BLaER1 treated with 17β-estradiol and CSF1 and Interleukin-3, amounts not matched to agents 10 nM and 100 nM (cell line): ENCODE measurements around the gene TUT4.
"Not testable (repeated sequence)": the region's sequence is repeated elsewhere in the genome, so short reads cannot be mapped to it uniquely, and the experiment has no call there.

Experiments
- H3K27ac ChIP-seq, 11 experiments: shearing (Covaris generic); formaldehyde crosslinking; 2 replicates each; pipeline ENCODE4 v1.8.1; 2022
- H3K27me3 ChIP-seq, 11 experiments: shearing (Covaris generic); formaldehyde crosslinking; 2 replicates each; pipeline ENCODE4 v1.8.1; 2022
- H3K36me3 ChIP-seq, 11 experiments: shearing (Covaris generic); formaldehyde crosslinking; 2 replicates each; pipeline ENCODE4 v1.8.1; 2022
- H3K4me1 ChIP-seq, 10 experiments: shearing (Covaris generic); formaldehyde crosslinking; 2 replicates each; pipeline ENCODE4 v1.8.1; 2022
- H3K4me2 ChIP-seq, 11 experiments: shearing (Covaris generic); formaldehyde crosslinking; 2 replicates each; pipeline ENCODE4 v1.8.1; 2022
- H3K4me3 ChIP-seq, 10 experiments: shearing (Covaris generic); formaldehyde crosslinking; 2 replicates each; pipeline ENCODE4 v1.8.1; 2022
- H3K9ac ChIP-seq, 11 experiments: shearing (Covaris generic); formaldehyde crosslinking; 2 replicates each; pipeline ENCODE4 v1.8.1; 2022
- H3K9me3 ChIP-seq, 11 experiments: shearing (Covaris generic); formaldehyde crosslinking; replicated peaks in 1 of 11; 2 replicates each; pipeline ENCODE4 v1.8.1; 2022
- H4K20me1 ChIP-seq, 11 experiments: shearing (Covaris generic); formaldehyde crosslinking; 2 replicates each; pipeline ENCODE4 v1.8.1; 2022
- Cebpa-rat ChIP-seq, 11 experiments: shearing (Covaris generic); IDR thresholded peaks; 2 replicates each; pipeline ENCODE4 v1.8.1; 2022

Gene TUT4

DNA sequence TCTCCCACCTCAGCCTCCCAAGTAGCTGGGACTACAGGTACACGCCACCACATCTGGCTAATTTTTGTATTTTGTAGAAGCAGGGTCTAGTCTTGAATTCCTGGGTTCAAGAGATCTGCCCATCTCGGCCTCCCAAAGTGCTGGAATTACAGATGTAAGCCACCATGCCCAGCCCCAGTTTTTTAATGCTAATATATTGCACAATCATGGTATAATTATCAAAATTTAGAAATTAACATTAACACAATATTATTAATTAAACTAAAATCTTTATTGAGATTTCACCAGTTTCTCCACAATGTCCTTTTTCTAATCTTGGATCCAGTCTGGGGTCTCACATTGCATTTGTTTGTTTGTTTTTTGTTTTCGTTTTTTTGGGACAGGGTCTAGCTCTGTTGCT, 27.4 kb upstream of the TUT4 start:
- Histone ChIP-seq H4K20me1 (no peaks in the 10 kb centered on the region), H3K27ac (no peak overlapping the region), H3K27me3 (no peaks in the 10 kb centered on the region), H3K9me3 (peaks cover 0 to 6% (median 0%) of the 10 kb centered on the region in 11 experiments; a peak in 1 of 22 replicates), H3K4me3 (no peak overlapping the region), H3K9ac (no peak overlapping the region), H3K4me2 (no peak overlapping the region), H3K36me3 (no peaks in the 10 kb centered on the region), H3K4me1 (0 out of 20 replicates have a peak, but pooled peaks cover 0 to 5% (median 0%) of the 10 kb centered on the region in 10 experiments)
- peak in 7 of 11 experiments; percentile 16 to 73 (median 31); a peak in 5 of 22 replicates for TF ChIP-seq Cebpa-rat (IDR thresholded peaks at IDR 0.05)

DNA sequence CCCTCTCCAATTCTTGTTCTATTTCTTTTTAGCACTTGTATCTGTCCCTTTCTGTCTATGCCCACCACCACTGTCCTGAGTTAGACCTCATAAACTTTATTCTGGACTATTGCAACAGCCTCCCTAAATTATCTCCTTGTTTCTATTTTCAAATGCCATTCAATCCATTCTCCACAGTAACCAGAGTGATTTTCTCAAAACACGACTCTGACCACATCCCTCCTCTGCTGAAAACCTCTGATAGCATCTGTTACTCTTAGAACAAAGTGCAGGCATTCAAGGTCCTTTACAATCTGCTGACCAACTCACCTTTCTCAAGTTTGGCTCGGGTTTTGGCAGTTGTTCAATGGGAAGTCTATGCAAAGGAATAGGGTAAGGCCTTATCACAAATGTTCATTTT, 26.5 kb upstream of the TUT4 start:
- Histone ChIP-seq H3K27ac (no peak overlapping the region), H3K9me3 (peaks cover 0 to 6% (median 0%) of the 10 kb centered on the region in 11 experiments; a peak in 1 of 22 replicates), H3K4me2 (no peak overlapping the region), H3K27me3 (no peaks in the 10 kb centered on the region), H4K20me1 (no peaks in the 10 kb centered on the region), H3K9ac (no peak overlapping the region), H3K4me1 (0 out of 20 replicates have a peak, but pooled peaks cover 0 to 5% (median 0%) of the 10 kb centered on the region in 10 experiments), H3K36me3 (no peaks in the 10 kb centered on the region), H3K4me3 (no peak overlapping the region)
- no peak for TF ChIP-seq Cebpa-rat (IDR thresholded peaks at IDR 0.05)

DNA sequence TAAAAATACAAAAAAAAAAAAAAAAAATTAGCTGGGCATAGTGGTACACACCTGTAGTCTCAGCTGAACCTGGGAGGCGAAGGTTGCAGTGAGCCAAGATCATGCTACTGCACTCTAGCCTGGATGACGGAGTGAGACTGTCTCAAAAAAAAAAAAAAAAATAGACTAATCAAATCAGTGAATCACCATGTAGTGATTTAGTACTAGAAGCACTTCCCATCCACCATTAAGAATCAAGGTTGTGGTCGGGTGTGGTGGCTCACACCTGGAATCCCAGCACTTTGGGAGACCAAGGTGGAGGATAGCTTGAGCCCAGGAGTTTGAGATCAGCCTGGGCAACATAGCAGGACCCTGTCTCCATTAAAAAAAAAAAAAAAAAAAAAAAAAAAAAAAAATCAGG, 25.2 kb upstream of the TUT4 start:
- not testable (repeated sequence) for H4K20me1 ChIP-seq

DNA sequence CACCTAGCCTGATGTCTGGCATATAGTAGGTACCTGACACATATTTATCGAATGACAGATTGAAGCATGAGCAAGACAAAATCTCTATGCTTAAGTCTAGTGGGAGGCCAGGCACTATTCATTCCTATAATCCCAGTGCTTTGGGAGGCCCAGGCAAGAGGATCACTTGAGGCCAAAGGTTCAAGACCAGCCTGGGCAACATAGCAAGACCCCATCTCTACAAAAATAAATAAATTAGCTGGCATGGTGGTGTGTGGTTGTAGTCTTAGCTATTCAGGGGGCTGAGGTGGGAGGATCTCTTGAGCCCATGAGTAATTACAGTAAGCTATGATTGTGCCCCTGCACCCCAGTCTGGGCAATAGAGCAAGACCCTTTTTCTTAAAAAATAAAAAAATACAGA, 23.2 kb upstream of the TUT4 start:
- Histone ChIP-seq H3K9me3 (peaks cover 7 to 11% (median 9%) of the 10 kb centered on the region in 11 experiments; a peak in 16 of 22 replicates), H3K27me3 (no peaks in the 10 kb centered on the region), H3K4me1 (peaks cover 0 to 10% (median 0%) of the 10 kb centered on the region in 10 experiments; a peak in 1 of 20 replicates), H3K4me3 (no peak overlapping the region), H3K36me3 (no peaks in the 10 kb centered on the region), H3K27ac (no peak overlapping the region), H3K9ac (no peak overlapping the region), H4K20me1 (no peaks in the 10 kb centered on the region), H3K4me2 (no peak overlapping the region)
- no peak for TF ChIP-seq Cebpa-rat (IDR thresholded peaks at IDR 0.05)

More for the DNA sequence above, 25.2 kb upstream of the TUT4 start:
- H3K4me2 ChIP-seq, H3K27ac ChIP-seq, H3K36me3 ChIP-seq, H3K27me3 ChIP-seq, H3K9me3 ChIP-seq, H3K4me1 ChIP-seq, H3K9ac ChIP-seq, H3K4me3 ChIP-seq: not testable (repeated sequence)

DNA sequence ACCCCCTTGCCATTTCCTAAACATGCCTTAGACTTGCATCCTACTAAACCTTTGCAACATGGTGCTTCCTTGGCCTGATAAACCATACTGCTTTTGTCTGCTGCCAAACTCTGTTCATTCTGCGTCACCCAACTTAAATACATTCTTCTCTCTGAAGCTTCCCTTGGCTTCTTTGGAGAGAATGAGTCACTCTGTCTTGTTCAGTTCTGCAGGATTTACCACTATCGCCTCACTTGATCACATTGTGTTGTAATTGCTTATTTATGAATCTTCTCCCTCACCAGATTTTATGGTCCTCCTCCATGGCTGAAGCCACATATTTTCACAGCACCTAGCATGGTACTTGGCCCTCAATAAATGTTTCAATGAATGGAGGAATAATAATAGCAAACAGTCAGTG, 21.7 kb upstream of the TUT4 start:
- Histone ChIP-seq H3K9ac (no peak overlapping the region), H3K4me2 (no peak overlapping the region), H3K36me3 (no peaks in the 10 kb centered on the region), H3K27ac (no peak overlapping the region), H4K20me1 (no peaks in the 10 kb centered on the region; a peak in 1 of 22 replicates), H3K4me1 (peaks cover 4 to 18% (median 7%) of the 10 kb centered on the region in 10 experiments), H3K4me3 (no peak overlapping the region), H3K9me3 (peaks cover 7 to 11% (median 9%) of the 10 kb centered on the region in 11 experiments; a peak in 16 of 22 replicates), H3K27me3 (no peaks in the 10 kb centered on the region)
- TF ChIP-seq Cebpa-rat (IDR thresholded peaks at IDR 0.05), result no peak

DNA sequence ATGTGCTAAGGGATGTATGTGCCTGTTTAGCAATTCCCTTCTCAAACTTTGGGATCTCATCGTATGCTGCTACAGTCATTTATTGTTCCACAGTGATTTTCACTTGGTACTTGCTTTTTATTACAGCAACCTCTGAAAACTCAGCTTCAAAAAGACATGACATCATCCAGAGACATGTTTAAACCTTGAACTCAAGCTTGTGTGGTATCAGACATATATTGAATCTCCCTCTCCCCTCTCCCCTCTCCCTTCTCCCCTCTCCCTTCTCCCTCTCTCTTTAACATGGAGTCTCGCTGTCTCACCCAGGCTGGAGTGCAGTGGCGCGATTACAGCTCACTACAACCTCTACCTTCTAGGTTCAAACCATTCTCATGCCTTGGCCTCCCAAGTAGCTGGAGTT, 19.5 kb upstream of the TUT4 start:
- Histone ChIP-seq H4K20me1 (peaks cover 0 to 3% (median 0%) of the 10 kb centered on the region in 11 experiments; a peak in 1 of 22 replicates), H3K9me3 (peaks cover 5 to 10% (median 8%) of the 10 kb centered on the region in 11 experiments; a peak in 15 of 22 replicates), H3K36me3 (no peaks in the 10 kb centered on the region), H3K4me3 (no peak overlapping the region), H3K9ac (no peak overlapping the region), H3K4me1 (peaks cover 24 to 34% (median 29%) of the 10 kb centered on the region in 10 experiments), H3K27me3 (0 out of 22 replicates have a peak, but pooled peaks cover 0 to 5% (median 0%) of the 10 kb centered on the region in 11 experiments), H3K27ac (no peak overlapping the region), H3K4me2 (no peak overlapping the region)
- TF ChIP-seq Cebpa-rat (IDR thresholded peaks at IDR 0.05), result no peak

DNA sequence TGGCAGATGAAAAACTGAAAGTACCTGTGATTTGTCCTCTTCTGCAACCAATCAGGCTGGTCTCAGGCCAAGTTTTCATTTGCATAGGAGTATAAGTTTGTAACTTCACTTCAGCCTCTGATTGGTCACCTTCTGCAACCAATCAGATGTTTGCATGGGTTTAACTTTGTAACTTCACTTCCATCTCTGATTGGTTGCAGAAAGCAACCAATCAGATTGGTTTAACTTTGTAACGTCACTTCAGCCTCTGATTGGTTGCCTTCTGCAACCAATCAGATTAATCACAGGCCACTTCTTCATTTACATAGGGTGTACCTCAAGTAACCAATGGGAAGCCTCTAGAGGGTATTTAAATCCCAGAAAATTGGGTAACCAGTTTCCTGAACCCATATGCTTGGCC, 18.9 kb upstream of the TUT4 start:
- Histone ChIP-seq H3K9me3 (peaks cover 5 to 10% (median 8%) of the 10 kb centered on the region in 11 experiments; a peak in 15 of 22 replicates), H3K4me3 (no peak overlapping the region), H3K4me2 (no peak overlapping the region), H3K36me3 (no peaks in the 10 kb centered on the region), H3K27me3 (0 out of 22 replicates have a peak, but pooled peaks cover 0 to 8% (median 0%) of the 10 kb centered on the region in 11 experiments), H3K27ac (no peak overlapping the region), H4K20me1 (peaks cover 0 to 3% (median 0%) of the 10 kb centered on the region in 11 experiments; a peak in 1 of 22 replicates), H3K4me1 (peaks cover 24 to 34% (median 29%) of the 10 kb centered on the region in 10 experiments), H3K9ac (no peak overlapping the region)
- TF ChIP-seq Cebpa-rat (IDR thresholded peaks at IDR 0.05), result no peak

DNA sequence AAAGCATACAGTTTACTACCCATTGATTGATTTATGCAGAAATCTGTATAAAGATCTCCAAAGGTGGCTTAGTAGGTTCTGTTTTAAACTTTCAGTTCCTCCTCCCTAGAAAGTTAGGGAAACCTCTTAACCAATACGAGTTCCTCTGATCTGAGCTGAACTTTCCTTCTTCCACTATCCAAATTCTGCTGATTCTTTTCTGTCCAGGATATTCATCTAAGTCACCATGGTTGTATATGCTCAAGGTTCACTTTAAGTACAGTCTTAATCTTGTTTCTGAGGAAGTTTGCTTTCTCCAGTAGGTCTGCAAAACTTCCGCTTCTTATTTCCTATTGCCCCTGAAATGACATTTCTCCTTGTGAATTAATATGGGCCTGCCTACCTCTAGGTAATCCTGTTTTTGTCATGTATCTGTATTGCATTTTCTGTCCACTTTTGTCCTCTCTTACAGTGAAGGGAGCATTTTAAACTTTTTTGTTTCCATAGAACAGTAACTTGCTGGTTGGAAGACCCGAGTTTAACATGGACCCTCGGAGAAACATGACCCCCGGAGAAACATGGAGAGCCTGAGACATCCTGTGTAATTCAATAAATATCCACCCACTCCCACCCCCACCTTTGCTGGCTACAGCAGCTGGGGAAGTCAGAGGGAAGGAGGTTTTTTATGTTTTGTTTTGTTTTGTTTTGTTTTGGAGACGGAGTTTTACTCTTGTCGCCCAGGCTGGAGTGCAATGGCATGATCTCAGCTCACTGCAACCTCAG, 16.7 kb upstream of the TUT4 start:
- no peak overlapping the region for H3K4me3 ChIP-seq
- H3K4me2 ChIP-seq, result peak overlapping the region; percentile 31 to 79 (median 65)
- no peak overlapping the region for H3K9ac ChIP-seq
- no peaks in the 10 kb centered on the region for H3K36me3 ChIP-seq
- peak overlapping the region in 6 of 11 experiments; percentile 11 to 31 (median 22); a peak in 6 of 22 replicates for H3K27ac ChIP-seq
- peaks cover 5 to 10% (median 8%) of the 10 kb centered on the region in 11 experiments; a peak in 15 of 22 replicates for H3K9me3 ChIP-seq
- 0 out of 22 replicates have a peak, but pooled peaks cover 0 to 8% (median 0%) of the 10 kb centered on the region in 11 experiments for H3K27me3 ChIP-seq
- peaks cover 0 to 3% (median 0%) of the 10 kb centered on the region in 11 experiments; a peak in 1 of 22 replicates for H4K20me1 ChIP-seq
- peaks cover 24 to 34% (median 29%) of the 10 kb centered on the region in 10 experiments for H3K4me1 ChIP-seq
- no peak for TF ChIP-seq Cebpa-rat (IDR thresholded peaks at IDR 0.05)

DNA sequence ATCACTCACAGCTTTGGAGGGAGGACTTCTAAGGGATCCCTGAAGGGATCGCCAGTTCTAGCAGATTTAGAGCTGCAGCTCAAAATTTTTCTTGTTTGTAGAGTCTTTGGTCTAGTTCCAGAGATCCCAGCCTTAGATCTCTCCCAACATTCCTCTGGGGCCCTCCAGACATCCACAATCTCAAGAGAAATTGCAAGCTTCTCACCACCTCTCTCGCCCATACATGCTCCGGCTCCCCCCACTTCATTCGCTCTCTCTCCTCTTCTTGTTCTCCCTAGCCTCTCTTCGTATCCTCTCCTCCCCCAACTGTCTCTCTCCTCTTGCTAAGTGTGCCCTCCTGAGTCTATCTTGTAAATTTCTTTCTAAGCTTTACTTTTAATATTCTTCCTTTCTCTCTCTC, 15.1 kb upstream of the TUT4 start:
- H3K36me3 ChIP-seq, result no peaks in the 10 kb centered on the region
- peak overlapping the region in 10 of 11 experiments; percentile 0 to 79 (median 59); a peak in 12 of 22 replicates for H3K4me2 ChIP-seq
- H3K9ac ChIP-seq, result no peak overlapping the region
- peaks cover 5 to 10% (median 8%) of the 10 kb centered on the region in 11 experiments; a peak in 15 of 22 replicates for H3K9me3 ChIP-seq
- peaks cover 24 to 34% (median 29%) of the 10 kb centered on the region in 10 experiments for H3K4me1 ChIP-seq
- H3K27me3 ChIP-seq, result 0 out of 22 replicates have a peak, but pooled peaks cover 0 to 8% (median 0%) of the 10 kb centered on the region in 11 experiments
- TF ChIP-seq Cebpa-rat (IDR thresholded peaks at IDR 0.05), result no peak
- H3K27ac ChIP-seq, result no peak overlapping the region
- H3K4me3 ChIP-seq, result no peak overlapping the region
- peaks cover 0 to 3% (median 0%) of the 10 kb centered on the region in 11 experiments; a peak in 1 of 22 replicates for H4K20me1 ChIP-seq
